Natural killer cell (primary cell): Measurements from ENCODE around the gene ZNF778. TPM values are rescaled to one million over a fixed set of nuclear protein-coding genes. Genes with fewer than 3 reads are reported as not detected.

Experiments
- ATAC-seq, 3 donors: fragments of 150-1000 bp in 2 of 3; fragments of 200-7000 bp in 1 of 3; cut with Tn5 transposase; 1 replicate in 1 of 3; 2 replicates in 2 of 3; pipeline ENCODE4 v1.10.0; 2021; ENCODE audit warnings: mild to moderate bottlenecking in 2 of 3, moderate library complexity in 2 of 3
- DNase-seq, 2 donors: peaks; one replicate each; pipeline versions ENCODE4 v3.0.0 to v3.0.0-alpha.2; 2013 to 2021; ENCODE audit warnings: mixed read lengths in 1 of 2
- H3K27ac ChIP-seq: one replicate; pipeline ENCODE4 v1.5.1; 2013; ENCODE audit warnings: mild to moderate bottlenecking, low read length
- H3K27me3 ChIP-seq: one replicate; pipeline ENCODE4 v1.6.1; 2013; ENCODE audit warnings: low read length; ENCODE audit not compliant: control insufficient read depth, insufficient read depth
- H3K36me3 ChIP-seq: one replicate; pipeline ENCODE4 v1.6.1; 2013; ENCODE audit warnings: low read length; ENCODE audit not compliant: control insufficient read depth, insufficient read depth
- H3K4me1 ChIP-seq: one replicate; pipeline ENCODE4 v1.6.1; 2013; ENCODE audit warnings: low read length; ENCODE audit not compliant: control insufficient read depth, insufficient read depth
- H3K4me3 ChIP-seq: one replicate; pipeline ENCODE4 v1.5.1; 2013; ENCODE audit warnings: low read length
- H3K9me3 ChIP-seq: one replicate; pipeline ENCODE4 v1.6.1; 2013; ENCODE audit warnings: low read length; ENCODE audit not compliant: control insufficient read depth, insufficient read depth
- H3K27ac Mint-ChIP-seq, 2 donors: one replicate each; pipeline ENCODE4 v1.8.0; 2022; ENCODE audit warnings: mild to moderate bottlenecking in 2 of 2, mixed read lengths in 2 of 2, moderate library complexity in 1 of 2
- H3K27me3 Mint-ChIP-seq, 2 donors: one replicate each; pipeline ENCODE4 v1.8.0; 2022; ENCODE audit warnings: low read depth in 2 of 2, mixed read lengths in 2 of 2
- H3K36me3 Mint-ChIP-seq: one replicate; pipeline ENCODE4 v1.8.0; 2022; ENCODE audit warnings: mixed read lengths
- H3K4me1 Mint-ChIP-seq, 2 donors: one replicate each; pipeline ENCODE4 v1.8.0; 2022; ENCODE audit warnings: mixed read lengths in 2 of 2
- H3K4me3 Mint-ChIP-seq: one replicate; pipeline ENCODE4 v1.8.0; 2022; ENCODE audit warnings: mild to moderate bottlenecking, moderate library complexity, mixed read lengths
- H3K9me3 Mint-ChIP-seq, 2 donors: one replicate each; pipeline ENCODE4 v1.8.0; 2022; ENCODE audit warnings: mixed read lengths in 2 of 2
- CTCF ChIP-seq: fragments of 200-600 bp; IDR thresholded peaks from one replicate; pipeline ENCODE4 v1.8.0; 2022; ENCODE audit warnings: antibody characterized with exemption
- WGBS: methylation state at CpG from one replicate; pipeline ENCODE4 v1.1.7; 2013; ENCODE audit warnings: missing lambda C conversion rate; ENCODE audit not compliant: insufficient coverage; 5-methylcytosine and 5-hydroxymethylcytosine counted together
- intact Hi-C: fragments of 100-400 bp; cut with micrococcal nuclease; formaldehyde crosslinking; loops from one replicate; pipeline ENCODE4 v1.14.2; 2022
- total RNA-seq, 4 donors: library from RNA; stranded (reverse); fragments of 120-200 nt in 1 of 4; gene quantifications; one replicate each; pipeline versions ENCODE4 v1.2.3 to v1.2.4, GENCODE V29; 2013 to 2022

ZNF778 gene
- total RNA-seq, 3 donors from 2014 or later (not counting 1 experiment from before 2014, with no cell fraction given): 7.0 to 14.1 (median 11.8) TPM

GRCh38 chr16:89176717-89177116 is 40.8 kb upstream of the ZNF778 start:
- Mint-ChIP-seq H3K4me1 (no peaks in the 10 kb centered on the region), H3K9me3 (no peaks in the 10 kb centered on the region), H3K27ac (no peak overlapping the region), H3K4me3 (no peak overlapping the region), H3K27me3 (no peaks in the 10 kb centered on the region), H3K36me3 (no peaks in the 10 kb centered on the region)
- Histone ChIP-seq H3K36me3 (no peaks in the 10 kb centered on the region), H3K27me3 (no peaks in the 10 kb centered on the region), H3K4me3 (no peak overlapping the region), H3K4me1 (peaks cover 13% of the 10 kb centered on the region), H3K9me3 (no peaks in the 10 kb centered on the region), H3K27ac (no peak overlapping the region)
- intact Hi-C loops: no loop called here
- ATAC-seq (no peak), DNase-seq (no peak)
- WGBS: 90% methylated on average over 9 of the region's 9 CpGs
- no peak for TF ChIP-seq CTCF

- Mint-ChIP-seq H3K4me1 (no peaks in the 10 kb centered on the region), H3K9me3 (no peaks in the 10 kb centered on the region), H3K4me3 (no peak overlapping the region), H3K27me3 (no peaks in the 10 kb centered on the region), H3K27ac (no peak overlapping the region), H3K36me3 (no peaks in the 10 kb centered on the region)
- Histone ChIP-seq H3K9me3 (no peaks in the 10 kb centered on the region), H3K27me3 (no peaks in the 10 kb centered on the region), H3K27ac (no peak overlapping the region), H3K36me3 (no peaks in the 10 kb centered on the region), H3K4me1 (peaks cover 9% of the 10 kb centered on the region), H3K4me3 (no peak overlapping the region)
- no peak for DNase-seq
- no peak for TF ChIP-seq CTCF
- no peak for ATAC-seq
- intact Hi-C loops: no loop called here
- 88% methylated on average over 10 of the region's 12 CpGs for WGBS
These were observed 40.0 kb upstream of the ZNF778 start for GRCh38 chr16:89177501-89177900.

- WGBS: 93% methylated on average over 24 of the region's 24 CpGs
- no peak for TF ChIP-seq CTCF
- intact Hi-C loops: no loop called here
- H3K4me3 ChIP-seq: no peak overlapping the region
- H3K27me3 ChIP-seq: no peaks in the 10 kb centered on the region
- H3K4me1 Mint-ChIP-seq: no peaks in the 10 kb centered on the region
- DNase-seq (no peak), ATAC-seq (no peak)
- no peaks in the 10 kb centered on the region for H3K36me3 ChIP-seq
- H3K36me3 Mint-ChIP-seq: no peaks in the 10 kb centered on the region
- no peaks in the 10 kb centered on the region for H3K27me3 Mint-ChIP-seq
- no peak overlapping the region for H3K4me3 Mint-ChIP-seq
- H3K9me3 Mint-ChIP-seq: no peaks in the 10 kb centered on the region
- H3K27ac ChIP-seq: no peak overlapping the region
- no peak overlapping the region for H3K27ac Mint-ChIP-seq
- H3K4me1 ChIP-seq: peaks cover 9% of the 10 kb centered on the region
- H3K9me3 ChIP-seq: no peaks in the 10 kb centered on the region
These were observed 38.9 kb upstream of the ZNF778 start for GRCh38 chr16:89178453-89179147.

GRCh38 chr16:89179148-89179484 is 38.4 kb upstream of the ZNF778 start:
- peaks cover 9% of the 10 kb centered on the region for H3K4me1 ChIP-seq
- ATAC-seq (no peak), DNase-seq (no peak)
- no peaks in the 10 kb centered on the region for H3K9me3 ChIP-seq
- Mint-ChIP-seq H3K4me1 (no peaks in the 10 kb centered on the region), H3K36me3 (no peaks in the 10 kb centered on the region), H3K27ac (no peak overlapping the region), H3K9me3 (no peaks in the 10 kb centered on the region), H3K4me3 (no peak overlapping the region), H3K27me3 (no peaks in the 10 kb centered on the region)
- no peak overlapping the region for H3K27ac ChIP-seq
- 91% methylated on average over 19 of the region's 19 CpGs for WGBS
- no peaks in the 10 kb centered on the region for H3K36me3 ChIP-seq
- no peak for TF ChIP-seq CTCF
- intact Hi-C loops: no loop called here
- H3K4me3 ChIP-seq: no peak overlapping the region
- no peaks in the 10 kb centered on the region for H3K27me3 ChIP-seq
